Measurements from ENCODE around the gene ADARB1. TPM values are rescaled to one million over a fixed set of nuclear protein-coding genes. Genes with fewer than 3 reads are reported as not detected.
"Not testable (repeated sequence)": the region's sequence is repeated elsewhere in the genome, so short reads cannot be mapped to it uniquely, and the experiment has no call there.

ADARB1 gene
- polyA plus RNA-seq, 4 donors, result 14.9 to 20.0 (median 18.4) TPM

DNA sequence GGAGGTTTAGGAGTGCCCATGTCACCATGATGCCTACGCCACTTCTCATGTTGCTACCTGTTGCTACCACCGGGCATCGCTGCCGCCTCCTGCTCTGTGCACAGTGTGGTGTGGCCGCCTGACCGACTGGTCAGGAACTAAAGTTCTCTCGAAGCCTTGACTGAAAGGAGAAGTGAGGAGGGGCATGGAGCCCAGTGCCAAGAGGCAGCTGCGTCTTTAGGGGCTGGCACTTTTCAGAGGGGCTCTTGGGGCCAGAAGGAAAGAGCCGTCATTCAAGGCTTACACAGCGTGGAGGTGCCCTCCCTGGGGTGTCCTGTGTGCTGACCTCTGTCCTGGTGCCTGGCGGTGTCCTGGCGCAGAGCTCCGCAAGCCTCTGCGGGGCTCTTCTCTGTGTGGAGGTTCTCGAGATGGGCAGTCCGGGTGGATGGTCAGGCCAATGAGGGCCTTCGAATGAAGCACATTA, 57.2 kb downstream of the ADARB1 start:
- no peak for DNase-seq (ENCODE audit: low read depth in 4 of 4, low spot score in 2 of 4)

GRCh38 chr21:45132841-45133573, 58.6 kb downstream of the ADARB1 start:
- DNase-seq (ENCODE audit: low read depth in 4 of 4, low spot score in 2 of 4), result no peak

DNA sequence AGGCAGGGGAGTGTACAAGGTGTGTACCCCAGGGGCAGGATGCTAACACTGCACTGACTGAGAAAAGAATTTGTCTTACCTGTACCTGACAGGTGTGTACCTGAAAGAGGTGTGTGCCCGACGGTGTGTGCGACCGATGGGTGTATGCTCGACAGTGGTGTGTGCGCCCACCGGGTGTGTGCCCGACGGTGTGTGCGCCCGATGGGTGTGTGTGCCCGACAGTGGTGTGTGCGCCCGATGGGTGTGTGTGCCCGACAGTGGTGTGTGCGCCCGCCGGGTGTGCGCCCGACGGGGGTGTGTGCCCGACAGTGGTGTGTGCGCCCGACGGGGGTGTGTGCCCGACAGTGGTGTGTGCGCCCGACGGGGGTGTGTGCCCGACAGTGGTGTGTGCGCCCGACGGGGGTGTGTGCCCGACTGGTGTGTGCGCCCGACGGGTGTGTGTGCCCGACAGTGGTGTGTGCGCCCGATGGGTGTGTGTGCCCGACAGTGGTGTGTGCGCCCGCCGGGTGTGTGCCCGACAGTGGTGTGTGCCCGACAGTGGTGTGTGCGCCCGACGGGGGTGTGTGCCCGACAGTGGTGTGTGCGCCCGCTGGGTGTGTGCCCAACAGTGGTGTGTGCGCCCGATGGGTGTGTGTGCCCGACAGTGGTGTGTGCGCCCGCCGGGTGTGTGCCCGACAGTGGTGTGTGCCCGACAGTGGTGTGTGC, 59.3 kb downstream of the ADARB1 start:
- DNase-seq (ENCODE audit: low read depth in 4 of 4, low spot score in 2 of 4), result not testable (repeated sequence)

DNA sequence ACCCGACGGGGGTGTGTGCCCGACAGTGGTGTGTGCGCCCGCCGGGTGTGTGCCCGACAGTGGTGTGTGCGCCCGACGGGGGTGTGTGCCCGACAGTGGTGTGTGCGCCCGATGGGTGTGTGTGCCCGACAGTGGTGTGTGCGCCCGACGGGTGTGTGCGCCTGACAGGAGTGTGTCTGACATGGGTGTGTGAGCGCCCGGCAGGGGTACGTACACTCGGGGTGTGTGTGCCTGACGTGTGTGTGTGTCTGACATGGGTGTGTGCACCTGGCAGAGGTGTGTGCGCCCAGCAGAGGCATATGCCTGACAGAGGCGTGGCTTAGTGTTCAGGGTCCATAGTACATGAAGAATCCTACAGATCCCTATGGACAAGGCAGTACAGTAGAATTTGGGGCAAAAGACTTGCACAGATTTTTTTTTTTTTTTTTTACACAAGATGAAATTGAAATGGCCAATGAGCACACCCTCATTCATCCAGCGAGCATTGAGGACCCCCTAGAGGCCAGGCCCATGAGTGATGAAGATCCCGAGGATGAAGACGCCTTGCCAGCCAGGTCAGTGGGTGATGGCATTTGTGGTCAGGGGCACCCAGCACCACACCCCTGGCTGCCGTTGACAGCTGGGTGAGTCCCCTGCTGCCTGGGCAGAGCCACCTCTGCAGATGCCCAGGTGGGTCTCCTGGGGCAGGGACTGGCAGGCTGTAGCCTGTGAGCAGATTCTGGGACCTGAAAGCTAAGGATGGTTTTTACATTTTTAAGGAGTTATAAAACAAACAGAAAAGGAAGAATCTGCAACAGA, 60.1 kb downstream of the ADARB1 start:
- DNase-seq (ENCODE audit: low read depth in 4 of 4, low spot score in 2 of 4), result no peak

- no peak for DNase-seq (ENCODE audit: low read depth in 4 of 4, low spot score in 2 of 4)
Measured at GRCh38 chr21:45135122-45135521, 60.7 kb downstream of the ADARB1 start.

GRCh38 chr21:45135868-45136267, 61.5 kb downstream of the ADARB1 start:
- DNase-seq (ENCODE audit: low read depth in 4 of 4, low spot score in 2 of 4), result no peak

GRCh38 chr21:45136500-45136899, 62.1 kb downstream of the ADARB1 start:
- no peak for DNase-seq (ENCODE audit: low read depth in 4 of 4, low spot score in 2 of 4)

- peak in 3 of 4 donors; percentile 66 to 83 (median 68) for DNase-seq (ENCODE audit: low read depth in 4 of 4, low spot score in 2 of 4)
Measured at GRCh38 chr21:45136927-45137611, 62.7 kb downstream of the ADARB1 start.

DNA sequence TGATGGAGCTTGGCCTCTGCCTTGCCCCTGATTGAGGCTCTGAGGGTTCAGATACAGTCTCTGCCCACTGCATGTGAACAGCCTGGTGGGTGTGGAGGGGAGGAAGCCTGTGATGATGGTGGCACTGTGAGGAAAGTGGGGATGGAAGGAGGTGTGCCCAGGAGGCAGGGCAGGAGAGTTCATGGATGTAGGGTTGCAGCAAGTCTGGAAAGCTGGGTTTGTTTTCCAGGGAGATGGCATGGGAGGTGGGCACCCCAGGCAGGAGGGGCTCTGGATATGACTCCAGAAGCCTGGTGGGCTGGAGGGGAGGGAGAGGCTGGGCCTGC, 63.2 kb downstream of the ADARB1 start:
- DNase-seq (ENCODE audit: low read depth in 4 of 4, low spot score in 2 of 4), result no peak

DNA sequence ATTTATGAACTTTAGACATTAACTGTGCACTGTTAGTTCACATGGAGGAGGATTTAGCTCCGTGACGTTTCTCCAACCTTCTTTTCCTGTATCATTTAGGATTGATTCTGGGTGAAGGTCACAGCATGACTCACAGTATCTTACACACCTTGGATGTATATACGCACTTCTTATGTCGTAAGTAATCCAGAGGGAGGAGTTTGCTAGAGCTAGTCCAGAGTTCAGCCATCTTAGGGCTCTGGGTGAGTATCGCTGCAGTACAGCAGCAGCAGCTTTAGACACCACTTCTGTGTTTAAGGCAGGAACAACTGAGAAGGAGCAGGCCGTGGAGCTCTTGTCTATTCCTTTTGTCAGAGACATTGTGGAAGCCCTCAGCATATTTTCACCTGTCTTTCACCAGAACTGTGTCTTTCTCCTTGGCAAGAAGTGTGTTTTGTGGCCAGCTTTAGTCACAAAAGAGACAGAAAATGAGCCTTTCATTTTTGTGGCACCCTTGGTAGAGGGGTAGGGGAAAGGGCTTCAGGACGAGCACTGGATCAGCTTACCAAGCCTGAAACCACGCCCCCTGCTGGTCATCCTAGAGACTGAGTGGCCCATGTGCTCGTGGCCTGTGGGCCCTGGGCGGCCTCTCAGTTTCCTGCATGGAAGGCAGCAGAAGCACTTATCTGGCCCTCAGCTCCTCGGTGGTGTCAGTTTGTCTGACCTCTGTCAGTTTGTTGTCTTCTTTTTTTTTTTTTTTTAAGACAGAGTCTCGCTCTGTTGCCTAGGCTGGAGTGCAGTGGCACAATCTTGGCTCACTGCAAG, 64.0 kb downstream of the ADARB1 start:
- DNase-seq (ENCODE audit: low read depth in 4 of 4, low spot score in 2 of 4), result no peak

GRCh38 chr21:45139003-45139360, 64.6 kb downstream of the ADARB1 start:
- not testable (repeated sequence) for DNase-seq (ENCODE audit: low read depth in 4 of 4, low spot score in 2 of 4)

GRCh38 chr21:45139473-45139872, 65.1 kb downstream of the ADARB1 start:
- no peak for DNase-seq (ENCODE audit: low read depth in 4 of 4, low spot score in 2 of 4)

DNA sequence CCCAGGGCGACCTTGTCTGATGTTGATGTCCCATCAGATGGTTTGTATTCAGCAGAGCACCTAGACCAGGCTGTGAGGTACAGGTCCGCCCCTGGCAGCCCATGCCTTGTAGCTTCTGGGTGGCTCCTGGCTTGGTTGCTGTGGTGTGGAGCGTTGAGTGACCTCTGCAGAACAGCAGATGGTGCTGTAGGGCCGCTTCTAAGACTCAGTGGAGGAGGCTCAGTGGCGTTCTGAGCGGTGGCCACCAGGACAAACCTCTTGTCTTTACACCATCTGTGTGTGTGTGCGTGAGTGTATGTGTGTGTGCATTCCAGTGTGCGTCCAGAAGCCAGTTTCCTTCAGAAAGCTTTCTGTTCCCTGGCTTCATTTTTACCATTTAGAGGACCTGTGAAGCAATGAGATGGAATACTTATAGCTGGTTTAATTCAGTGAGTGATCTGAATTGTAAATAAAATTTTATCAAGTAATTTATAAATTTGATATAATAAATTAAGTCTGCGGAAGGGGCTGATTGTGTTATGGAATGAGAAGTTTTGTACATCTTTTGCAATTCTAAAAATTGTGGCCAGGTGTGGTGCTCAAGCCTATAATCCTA, 66.1 kb downstream of the ADARB1 start:
- DNase-seq (ENCODE audit: low read depth in 4 of 4, low spot score in 2 of 4), result peak in 2 of 4 donors; percentile 63 to 79

- DNase-seq (ENCODE audit: low read depth in 4 of 4, low spot score in 2 of 4), result not testable (repeated sequence)
Measured at GRCh38 chr21:45140944-45141343, 66.6 kb downstream of the ADARB1 start.

DNA sequence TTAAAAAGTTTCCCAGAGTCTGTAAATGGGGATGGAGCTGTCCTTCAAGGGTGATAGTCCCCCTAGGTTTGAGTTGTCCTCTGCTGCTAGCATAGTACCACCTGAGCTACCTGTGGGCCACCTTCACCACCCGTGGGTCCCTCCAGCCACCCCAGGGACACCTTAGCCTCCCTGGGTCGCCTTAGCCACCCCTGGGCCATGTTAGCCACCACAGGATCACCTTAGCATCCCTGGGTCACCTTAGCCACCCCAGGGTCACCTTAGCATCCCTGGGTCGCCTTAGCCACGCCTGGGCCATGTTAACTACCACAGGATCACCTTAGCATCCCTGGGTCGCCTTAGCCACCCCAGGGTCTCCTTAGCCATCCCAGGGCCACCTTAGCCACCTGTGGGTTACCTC, 67.1 kb downstream of the ADARB1 start:
- DNase-seq (ENCODE audit: low read depth in 4 of 4, low spot score in 2 of 4), result no peak

GRCh38 chr21:45142469-45143308, 68.3 kb downstream of the ADARB1 start:
- no peak for DNase-seq (ENCODE audit: low read depth in 4 of 4, low spot score in 2 of 4)

DNA sequence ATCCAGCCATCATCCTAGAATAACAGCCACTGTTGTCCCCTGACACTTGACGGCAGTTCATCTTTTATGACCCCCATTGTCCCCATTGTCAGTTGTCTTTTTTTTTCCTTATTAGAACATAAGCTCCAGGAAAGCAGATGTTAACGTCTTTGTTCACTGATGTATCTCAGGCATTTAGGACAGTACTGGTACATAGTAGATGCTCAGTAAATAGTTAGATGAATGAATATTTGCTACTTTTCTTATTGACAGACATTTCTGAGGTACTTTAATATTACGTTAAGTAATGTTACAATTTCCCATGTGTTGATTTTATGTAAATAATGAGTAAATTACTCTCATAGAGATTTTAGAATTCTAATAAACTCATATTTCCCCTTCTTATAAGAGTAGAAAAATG, 69.5 kb downstream of the ADARB1 start:
- DNase-seq (ENCODE audit: low read depth in 4 of 4, low spot score in 2 of 4), result no peak

- no peak for DNase-seq (ENCODE audit: low read depth in 4 of 4, low spot score in 2 of 4)
Measured at GRCh38 chr21:45145146-45145545, 70.8 kb downstream of the ADARB1 start.

DNA sequence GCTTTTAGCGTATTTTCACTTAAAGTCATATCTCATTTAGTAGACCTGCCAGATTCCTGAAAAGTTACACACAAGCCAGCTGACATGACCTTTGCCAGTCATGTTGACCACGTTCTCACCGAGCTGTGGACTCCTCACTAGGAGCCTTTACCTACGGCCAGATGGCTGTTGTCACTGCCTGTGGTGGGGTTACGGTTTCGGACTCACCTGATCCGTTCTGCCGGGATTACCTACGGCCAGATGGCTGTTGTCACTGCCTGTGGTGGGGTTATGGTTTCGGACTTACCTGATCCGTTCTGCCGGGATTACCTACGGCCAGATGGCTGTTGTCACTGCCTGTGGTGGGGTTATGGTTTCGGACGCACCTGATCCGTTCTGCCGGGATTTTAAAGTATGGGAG, 71.5 kb downstream of the ADARB1 start:
- not testable (repeated sequence) for DNase-seq (ENCODE audit: low read depth in 4 of 4, low spot score in 2 of 4)
